Measurements from ENCODE around the gene LIMK2. TPM values are rescaled to one million over a fixed set of nuclear protein-coding genes. Genes with fewer than 3 reads are reported as not detected.

Gene LIMK2
- polyA plus RNA-seq = 44.2 and 52.8 TPM in 2 replicates
- 56.0 and 63.3 TPM in 2 replicates for polyA minus RNA-seq

DNA sequence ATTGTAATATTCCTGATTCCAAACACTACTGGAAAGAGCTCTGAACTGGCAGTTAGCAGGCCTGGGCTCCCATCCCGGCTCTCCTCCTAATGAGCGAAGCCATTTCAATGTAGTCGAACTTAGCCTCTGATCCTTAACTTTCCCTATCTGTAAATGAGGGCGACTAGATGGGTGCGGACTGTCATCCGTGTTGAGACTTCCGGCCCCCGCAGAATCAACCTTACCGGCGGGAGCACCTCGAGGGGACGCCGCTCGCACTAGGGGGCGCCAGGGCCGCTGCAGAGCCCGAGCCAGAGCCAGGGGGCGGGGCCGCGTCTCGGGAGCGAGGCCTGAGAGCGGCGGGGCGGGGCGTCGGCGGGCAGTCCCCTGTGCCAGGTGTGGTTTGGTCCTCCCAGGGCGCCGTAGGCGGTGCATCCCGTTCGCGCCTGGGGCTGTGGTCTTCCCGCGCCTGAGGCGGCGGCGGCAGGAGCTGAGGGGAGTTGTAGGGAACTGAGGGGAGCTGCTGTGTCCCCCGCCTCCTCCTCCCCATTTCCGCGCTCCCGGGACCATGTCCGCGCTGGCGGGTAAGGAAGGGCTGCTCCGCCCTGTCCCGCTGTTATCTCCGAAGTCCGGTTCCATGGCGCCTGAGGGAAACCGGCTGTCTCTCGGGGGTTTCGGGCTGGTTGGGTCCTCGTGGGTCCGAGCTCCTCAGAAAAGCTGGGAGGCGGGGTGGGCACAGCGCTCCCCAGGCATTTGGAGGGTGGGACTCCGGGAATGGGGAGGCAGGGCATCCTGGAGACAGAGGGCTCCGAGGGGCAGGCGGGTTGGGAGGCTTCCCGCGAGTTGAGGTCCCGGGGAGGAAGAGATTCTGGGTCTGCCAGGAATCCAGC, at the start of gene LIMK2:
Gene LIMK2, plus strand, starts transcription at position 437 of the 869 bp plus-strand sequence. Its CDS starts 111 bp downstream, at position 548.
- Histone ChIP-seq H3K4me3 (ENCODE audit: low read length) (peak within 1 kb of the TSS; percentile 90), H3K36me3 (ENCODE audit: insufficient read depth, low read length) (no peaks in the 10 kb centered on the region), H2AFZ (ENCODE audit: low read depth, low read length) (peak within 1 kb of the TSS; percentile 73), H3K27me3 (ENCODE audit: insufficient read depth, low read depth, low read length) (no peaks in the 10 kb centered on the region), H3F3A (ENCODE audit: insufficient read depth, low read length, poor library complexity, severe bottlenecking) (no peaks in the 10 kb centered on the region), H3K79me2 (replicated peaks; ENCODE audit: insufficient read depth, low read length) (peaks cover 3% of the 10 kb centered on the region), H3K4me2 (ENCODE audit: low read length) (peak within 1 kb of the TSS; percentile 58), H4K20me1 (ENCODE audit: insufficient read depth) (no peaks in the 10 kb centered on the region), H3K9ac (ENCODE audit: low read length) (peak within 1 kb of the TSS; percentile 68), H3K9me3 (ENCODE audit: low read length) (no peaks in the 10 kb centered on the region), H3K9me2 (ENCODE audit: insufficient read depth, low read length) (no peaks in the 10 kb centered on the region), H3K27ac (ENCODE audit: low read length) (no peak within 1 kb of the TSS)
- TF ChIP-seq POLR2AphosphoS5 (IDR thresholded peaks at IDR 0.05) (peak; percentile 24), EZH2 (IDR thresholded peaks at IDR 0.05; ENCODE audit: borderline replicate concordance, insufficient read depth, low read length, poor library complexity, severe bottlenecking) (no peak), EP300 (conservative IDR thresholded peaks at IDR 0.05; ENCODE audit: poor library complexity, severe bottlenecking) (no peak), RAD21 (conservative IDR thresholded peaks at IDR 0.05) (peak; percentile 65), SMC3 (conservative IDR thresholded peaks at IDR 0.05; ENCODE audit: poor library complexity) (peak; percentile 73), MXI1 (conservative IDR thresholded peaks at IDR 0.05; ENCODE audit: poor library complexity, severe bottlenecking) (peak; percentile 58), TAF1 (IDR thresholded peaks at IDR 0.05; ENCODE audit: low read depth) (peak; percentile 3)
- TF ChIP-seq, protein P1, sequence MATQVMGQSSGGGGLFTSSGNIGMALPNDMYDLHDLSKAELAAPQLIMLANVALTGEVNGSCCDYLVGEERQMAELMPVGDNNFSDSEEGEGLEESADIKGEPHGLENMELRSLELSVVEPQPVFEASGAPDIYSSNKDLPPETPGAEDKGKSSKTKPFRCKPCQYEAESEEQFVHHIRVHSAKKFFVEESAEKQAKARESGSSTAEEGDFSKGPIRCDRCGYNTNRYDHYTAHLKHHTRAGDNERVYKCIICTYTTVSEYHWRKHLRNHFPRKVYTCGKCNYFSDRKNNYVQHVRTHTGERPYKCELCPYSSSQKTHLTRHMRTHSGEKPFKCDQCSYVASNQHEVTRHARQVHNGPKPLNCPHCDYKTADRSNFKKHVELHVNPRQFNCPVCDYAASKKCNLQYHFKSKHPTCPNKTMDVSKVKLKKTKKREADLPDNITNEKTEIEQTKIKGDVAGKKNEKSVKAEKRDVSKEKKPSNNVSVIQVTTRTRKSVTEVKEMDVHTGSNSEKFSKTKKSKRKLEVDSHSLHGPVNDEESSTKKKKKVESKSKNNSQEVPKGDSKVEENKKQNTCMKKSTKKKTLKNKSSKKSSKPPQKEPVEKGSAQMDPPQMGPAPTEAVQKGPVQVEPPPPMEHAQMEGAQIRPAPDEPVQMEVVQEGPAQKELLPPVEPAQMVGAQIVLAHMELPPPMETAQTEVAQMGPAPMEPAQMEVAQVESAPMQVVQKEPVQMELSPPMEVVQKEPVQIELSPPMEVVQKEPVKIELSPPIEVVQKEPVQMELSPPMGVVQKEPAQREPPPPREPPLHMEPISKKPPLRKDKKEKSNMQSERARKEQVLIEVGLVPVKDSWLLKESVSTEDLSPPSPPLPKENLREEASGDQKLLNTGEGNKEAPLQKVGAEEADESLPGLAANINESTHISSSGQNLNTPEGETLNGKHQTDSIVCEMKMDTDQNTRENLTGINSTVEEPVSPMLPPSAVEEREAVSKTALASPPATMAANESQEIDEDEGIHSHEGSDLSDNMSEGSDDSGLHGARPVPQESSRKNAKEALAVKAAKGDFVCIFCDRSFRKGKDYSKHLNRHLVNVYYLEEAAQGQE (IDR thresholded peaks at IDR 0.05; ENCODE audit: borderline replicate concordance) = no peak
- TF ChIP-seq, protein P2, sequence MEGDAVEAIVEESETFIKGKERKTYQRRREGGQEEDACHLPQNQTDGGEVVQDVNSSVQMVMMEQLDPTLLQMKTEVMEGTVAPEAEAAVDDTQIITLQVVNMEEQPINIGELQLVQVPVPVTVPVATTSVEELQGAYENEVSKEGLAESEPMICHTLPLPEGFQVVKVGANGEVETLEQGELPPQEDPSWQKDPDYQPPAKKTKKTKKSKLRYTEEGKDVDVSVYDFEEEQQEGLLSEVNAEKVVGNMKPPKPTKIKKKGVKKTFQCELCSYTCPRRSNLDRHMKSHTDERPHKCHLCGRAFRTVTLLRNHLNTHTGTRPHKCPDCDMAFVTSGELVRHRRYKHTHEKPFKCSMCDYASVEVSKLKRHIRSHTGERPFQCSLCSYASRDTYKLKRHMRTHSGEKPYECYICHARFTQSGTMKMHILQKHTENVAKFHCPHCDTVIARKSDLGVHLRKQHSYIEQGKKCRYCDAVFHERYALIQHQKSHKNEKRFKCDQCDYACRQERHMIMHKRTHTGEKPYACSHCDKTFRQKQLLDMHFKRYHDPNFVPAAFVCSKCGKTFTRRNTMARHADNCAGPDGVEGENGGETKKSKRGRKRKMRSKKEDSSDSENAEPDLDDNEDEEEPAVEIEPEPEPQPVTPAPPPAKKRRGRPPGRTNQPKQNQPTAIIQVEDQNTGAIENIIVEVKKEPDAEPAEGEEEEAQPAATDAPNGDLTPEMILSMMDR (IDR thresholded peaks at IDR 0.05; ENCODE audit: poor library complexity, severe bottlenecking) = peak; percentile 81

DNA sequence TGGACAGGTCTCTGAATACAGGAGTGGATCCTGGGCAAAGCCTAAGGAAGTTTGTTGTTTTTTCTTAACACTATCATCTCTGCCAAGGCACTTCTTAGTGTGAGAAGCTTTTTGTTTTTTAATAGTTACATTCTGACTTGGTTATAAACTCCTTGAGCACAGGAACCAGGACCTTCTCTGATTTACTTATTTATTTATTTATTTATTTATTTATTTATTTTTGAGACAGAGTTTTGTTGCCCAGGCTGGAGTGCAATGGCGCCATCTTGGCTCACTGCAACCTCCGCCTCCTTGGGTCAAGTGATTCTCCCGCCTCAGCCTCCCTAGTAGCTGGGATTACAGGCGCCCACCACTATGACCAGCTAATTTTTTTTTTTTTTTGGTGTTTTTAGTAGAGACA, 41.1 kb upstream of the LIMK2 start:
- peaks cover 12% of the 10 kb centered on the region for H3K79me2 ChIP-seq (replicated peaks; ENCODE audit: insufficient read depth, low read length)
- TF ChIP-seq POLR2AphosphoS5 (IDR thresholded peaks at IDR 0.05) (no peak), RAD21 (conservative IDR thresholded peaks at IDR 0.05) (no peak), SMC3 (conservative IDR thresholded peaks at IDR 0.05; ENCODE audit: poor library complexity) (no peak), MXI1 (conservative IDR thresholded peaks at IDR 0.05; ENCODE audit: poor library complexity, severe bottlenecking) (no peak), EP300 (conservative IDR thresholded peaks at IDR 0.05; ENCODE audit: poor library complexity, severe bottlenecking) (no peak), TAF1 (IDR thresholded peaks at IDR 0.05; ENCODE audit: low read depth) (no peak), EZH2 (IDR thresholded peaks at IDR 0.05; ENCODE audit: borderline replicate concordance, insufficient read depth, low read length, poor library complexity, severe bottlenecking) (no peak)
- TF ChIP-seq, protein P2 (IDR thresholded peaks at IDR 0.05; ENCODE audit: poor library complexity, severe bottlenecking) = no peak
- TF ChIP-seq, protein P1 (IDR thresholded peaks at IDR 0.05; ENCODE audit: borderline replicate concordance) = no peak
- no peak overlapping the region for H3K9ac ChIP-seq (ENCODE audit: low read length)
- no peaks in the 10 kb centered on the region for H3F3A ChIP-seq (ENCODE audit: insufficient read depth, low read length, poor library complexity, severe bottlenecking)
- H3K27ac ChIP-seq (ENCODE audit: low read length) = no peak overlapping the region
- H3K4me3 ChIP-seq (ENCODE audit: low read length) = no peak overlapping the region
- H3K4me2 ChIP-seq (ENCODE audit: low read length) = no peak overlapping the region
- H3K27me3 ChIP-seq (ENCODE audit: insufficient read depth, low read depth, low read length) = no peaks in the 10 kb centered on the region
- H3K36me3 ChIP-seq (ENCODE audit: insufficient read depth, low read length) = no peaks in the 10 kb centered on the region
- no peaks in the 10 kb centered on the region for H3K9me2 ChIP-seq (ENCODE audit: insufficient read depth, low read length)
- no peaks in the 10 kb centered on the region for H3K9me3 ChIP-seq (ENCODE audit: low read length)
- H4K20me1 ChIP-seq (ENCODE audit: insufficient read depth) = no peaks in the 10 kb centered on the region
- H2AFZ ChIP-seq (ENCODE audit: low read depth, low read length) = no peak overlapping the region

Measured in neural cell (in vitro differentiated cells).